HK-2 (cell line): Measurements from ENCODE around the gene NID1.
"Not testable (repeated sequence)": the region's sequence is repeated elsewhere in the genome, so short reads cannot be mapped to it uniquely, and the experiment has no call there.

ENCODE experiments used
- DNase-seq: peaks from one replicate; pipeline ENCODE4 v3.0.0-alpha.2; 2018; ENCODE audit not compliant: unreplicated experiment

Gene NID1

GRCh38 chr1:235997049-235997448, 67.8 kb downstream of the NID1 start:
- DNase-seq, result no peak

GRCh38 chr1:235996048-235996785, 68.7 kb downstream of the NID1 start:
- no peak for DNase-seq

- no peak for DNase-seq
Measured at GRCh38 chr1:235995511-235995910, 69.4 kb downstream of the NID1 start.

DNA sequence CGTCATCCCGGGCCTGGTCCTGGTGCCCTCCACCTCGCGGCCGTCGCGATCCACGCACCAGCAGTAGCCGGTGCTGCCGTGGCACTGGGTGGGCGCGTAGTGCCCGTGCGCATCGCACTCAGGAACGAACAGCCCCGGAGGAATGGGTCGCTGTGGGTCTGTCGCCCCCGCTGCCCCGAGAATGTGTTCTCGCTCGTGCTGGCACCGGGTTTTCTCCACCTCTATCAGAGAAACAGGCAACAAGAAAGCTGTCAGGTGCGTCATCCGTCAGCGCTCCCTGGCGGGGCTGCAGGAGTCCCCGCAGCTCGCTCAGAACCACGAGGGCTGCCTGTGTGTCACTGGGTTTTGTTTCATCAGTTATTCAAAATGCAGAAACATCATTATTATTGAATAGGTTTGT, 71.2 kb downstream of the NID1 start:
- DNase-seq, result no peak

DNA sequence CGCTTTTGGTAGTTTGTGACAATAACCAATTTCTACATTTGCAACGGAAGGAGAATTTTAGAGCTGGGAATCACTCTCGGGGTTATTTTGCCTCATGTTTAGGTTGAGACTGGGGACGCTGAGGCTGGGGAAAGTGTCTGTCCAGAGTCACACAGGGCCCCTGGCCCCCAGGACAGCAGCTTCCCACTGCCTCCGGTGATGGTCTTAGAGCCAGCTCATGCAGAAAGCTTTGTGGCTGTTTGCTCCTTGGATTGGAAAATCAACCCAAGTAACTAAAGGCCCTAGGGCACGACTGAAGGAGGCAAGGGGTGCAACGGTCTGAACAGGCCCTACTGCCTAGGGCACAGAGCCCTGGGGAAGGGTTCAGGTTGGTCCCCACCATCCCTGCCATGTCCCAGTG, 72.0 kb downstream of the NID1 start:
- DNase-seq, result no peak

- no peak for DNase-seq
Measured at GRCh38 chr1:235992346-235992745, 72.5 kb downstream of the NID1 start.

DNA sequence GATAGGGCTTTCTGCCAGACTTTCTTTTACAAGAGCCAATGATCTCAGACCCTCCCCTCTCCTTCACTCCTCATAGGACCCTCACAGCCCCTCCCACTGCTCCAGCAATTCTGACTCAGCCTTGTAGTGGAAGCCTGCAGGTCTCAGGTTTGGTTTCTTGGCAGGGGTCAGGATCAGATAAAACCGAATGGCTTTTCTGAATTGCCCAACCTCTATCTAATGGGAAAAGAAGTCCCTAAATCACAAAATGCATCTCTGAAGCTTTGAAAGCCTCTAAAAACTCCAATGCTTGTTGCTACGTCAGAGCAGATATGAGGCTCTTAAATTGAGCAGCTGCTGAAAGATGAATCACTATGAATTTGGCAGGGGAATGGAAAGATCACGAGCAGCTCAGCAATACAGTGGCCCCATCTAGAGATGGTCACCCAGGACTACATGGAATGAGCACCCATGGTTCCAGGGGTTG, 74.5 kb downstream of the NID1 start:
- no peak for DNase-seq

GRCh38 chr1:235989105-235989504, 75.8 kb downstream of the NID1 start:
- DNase-seq, result no peak

DNA sequence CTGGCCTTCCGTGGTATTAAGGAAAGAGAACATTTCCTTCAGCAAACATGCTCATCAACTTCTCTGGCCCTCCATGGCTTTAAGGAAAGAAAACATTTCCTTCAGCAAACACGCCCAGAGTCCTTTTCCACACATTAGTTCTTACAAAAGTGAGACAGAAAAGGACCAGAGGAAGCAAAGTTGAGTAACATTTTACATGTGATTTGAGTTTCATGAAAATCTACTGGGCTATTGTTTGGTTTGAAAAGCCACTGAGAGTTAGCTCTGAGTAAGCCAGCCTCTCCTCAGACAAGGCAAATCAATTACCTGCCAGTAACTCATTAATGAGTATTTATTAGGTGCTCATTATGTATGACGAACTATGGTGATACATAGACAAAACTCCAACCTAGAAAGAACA, 78.0 kb downstream of the NID1 start:
- no peak for DNase-seq

GRCh38 chr1:235984041-235984825, 80.7 kb downstream of the NID1 start:
- no peak for DNase-seq

DNA sequence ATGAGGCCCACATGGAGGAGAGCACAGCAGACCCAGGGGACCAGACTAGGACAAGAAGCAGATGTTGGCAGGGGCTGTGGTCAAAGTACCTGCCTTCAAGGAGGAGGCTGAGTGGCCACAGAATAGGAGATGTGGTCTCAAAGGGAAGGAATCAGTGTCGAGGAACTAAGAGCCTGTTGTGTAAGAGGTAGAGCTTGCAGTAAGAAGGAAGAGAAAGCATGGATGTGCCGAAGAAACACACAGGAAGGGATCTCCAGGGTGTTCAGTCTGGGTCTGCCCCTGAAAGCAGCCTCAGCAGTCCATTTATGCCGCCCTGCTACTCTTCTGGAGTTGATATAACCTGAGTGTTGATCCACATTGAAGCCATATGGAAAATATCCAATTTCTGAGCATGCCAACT, 83.9 kb downstream of the NID1 start:
- DNase-seq, result no peak

DNA sequence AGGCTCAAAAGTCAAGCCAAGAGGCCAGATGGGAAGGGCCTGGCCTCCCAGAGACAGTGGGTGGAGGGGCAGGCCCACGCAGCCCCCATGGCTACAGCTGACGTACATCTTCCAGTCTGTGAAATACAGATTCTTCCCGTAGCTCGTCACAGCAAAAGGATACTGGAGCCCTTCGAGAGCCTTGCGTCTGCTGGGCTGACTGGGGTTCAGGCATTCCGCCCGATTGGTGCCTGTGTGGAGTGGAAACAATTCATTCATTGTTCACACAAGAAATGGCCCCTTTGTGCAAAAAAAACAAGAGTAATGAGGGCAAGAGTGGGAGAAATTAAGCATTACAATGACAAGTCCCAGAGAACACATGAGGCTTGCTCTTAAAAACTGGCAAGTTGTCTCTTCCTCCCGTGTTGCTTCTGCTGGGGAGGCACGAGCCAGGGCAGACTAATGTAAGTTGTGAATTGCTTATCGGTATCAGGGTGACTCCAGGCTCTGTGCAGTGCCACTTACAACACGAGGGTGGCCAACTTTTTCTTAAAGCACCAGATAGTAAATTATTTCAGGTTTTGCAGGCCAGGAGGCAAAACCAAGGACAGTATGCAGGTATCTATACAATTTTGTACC, 85.1 kb downstream of the NID1 start:
- DNase-seq, result no peak

DNA sequence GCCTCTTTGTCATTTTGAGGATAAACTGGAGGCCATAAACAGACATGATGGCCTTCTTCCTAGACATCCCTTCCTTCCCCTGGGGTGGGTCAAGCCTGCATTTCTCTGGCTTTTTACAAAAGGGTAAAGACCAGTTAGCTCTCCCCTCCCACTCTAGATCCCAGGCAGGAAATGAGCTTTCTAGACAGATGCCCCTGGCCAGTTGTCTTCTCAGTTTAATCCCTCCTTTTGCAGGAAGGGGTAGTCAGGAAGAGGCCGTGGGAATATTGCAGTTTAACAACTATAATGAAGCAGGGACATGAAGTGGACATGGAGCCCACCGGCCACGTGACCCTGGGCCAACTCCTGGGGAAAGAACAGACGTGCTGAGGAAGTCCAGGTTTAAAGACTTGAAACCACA, 85.7 kb downstream of the NID1 start:
- DNase-seq, result no peak

DNA sequence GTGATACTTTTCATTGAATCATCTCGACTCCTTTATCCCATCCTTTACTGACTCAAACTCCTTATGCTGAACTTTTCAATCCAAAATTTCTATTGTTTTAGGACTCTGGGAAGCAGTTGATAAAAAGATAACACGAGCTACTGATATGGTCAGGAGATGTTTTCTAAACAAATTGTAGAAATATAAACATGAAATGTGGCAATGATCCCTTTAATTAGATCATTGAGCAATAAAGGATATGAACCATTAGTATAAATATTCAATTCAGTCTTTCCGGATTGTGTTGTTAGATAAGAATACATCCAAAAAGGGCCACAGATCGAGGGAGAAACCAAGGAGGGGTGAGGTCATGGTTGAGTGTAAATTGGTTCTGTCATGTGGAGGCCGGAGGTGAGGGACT, 88.4 kb downstream of the NID1 start:
- no peak for DNase-seq

- no peak for DNase-seq
Measured at GRCh38 chr1:235974616-235975015, 90.3 kb downstream of the NID1 start.

GRCh38 chr1:235972691-235973090, 92.2 kb downstream of the NID1 start:
- not testable (repeated sequence) for DNase-seq

GRCh38 chr1:235972311-235972689, 92.6 kb downstream of the NID1 start:
- DNase-seq, result no peak

DNA sequence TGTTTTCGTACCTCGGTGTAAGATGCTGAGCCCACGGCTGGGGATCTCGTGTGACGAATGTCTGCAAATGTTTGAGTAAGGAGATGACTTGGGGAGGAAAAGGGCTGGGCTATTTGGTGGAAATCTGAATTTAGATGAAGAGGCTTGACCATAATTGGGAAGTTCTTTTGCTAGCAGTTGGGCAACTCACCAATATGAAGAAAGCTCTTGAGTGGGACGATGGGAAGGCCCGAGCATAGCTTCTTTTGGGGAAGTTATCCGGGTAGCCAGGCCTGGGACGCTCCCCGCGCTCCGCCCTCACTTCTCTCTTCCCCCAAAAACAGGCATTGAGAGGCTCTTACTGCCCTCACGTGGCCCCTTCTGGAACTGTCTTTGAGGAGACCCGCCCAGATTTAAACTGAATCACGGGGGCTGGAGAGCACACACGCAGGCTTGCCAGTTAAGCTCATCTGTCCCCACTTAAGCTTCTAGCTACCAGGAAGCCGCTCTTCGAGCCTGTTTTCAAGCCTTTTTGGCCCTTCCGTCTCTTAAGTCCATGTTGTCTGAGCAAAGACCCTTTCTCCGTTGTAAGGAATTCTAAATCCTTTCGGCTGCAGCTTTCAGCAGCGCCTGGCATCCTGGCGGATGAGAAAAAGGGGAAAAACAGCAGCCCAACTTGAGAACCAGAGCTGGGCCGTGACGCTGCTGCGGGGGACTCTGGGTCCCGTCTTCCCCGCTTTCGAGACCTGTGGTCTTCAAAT, 93.1 kb downstream of the NID1 start:
- DNase-seq, result peak; percentile 91

DNA sequence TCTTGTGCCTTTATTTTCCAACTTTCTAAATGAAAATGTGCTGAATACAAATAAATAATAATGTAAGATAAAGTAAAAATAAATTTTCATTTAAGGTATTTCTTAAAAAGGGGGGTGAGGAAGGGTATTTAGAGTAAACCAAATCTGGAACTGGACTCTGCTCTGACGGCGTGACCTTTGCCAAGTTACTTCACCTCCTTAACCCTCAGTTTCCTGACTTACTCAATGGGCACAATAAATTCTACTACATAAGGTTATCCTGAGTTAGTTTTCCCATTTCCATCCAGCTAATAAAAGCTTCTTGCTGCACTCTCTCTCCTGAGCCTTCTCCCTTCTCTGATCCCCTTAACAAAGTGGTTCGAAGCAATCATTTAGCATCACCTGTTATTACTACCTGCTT, 93.9 kb downstream of the NID1 start:
- no peak for DNase-seq

GRCh38 chr1:235968831-235969230, 96.1 kb downstream of the NID1 start:
- DNase-seq, result no peak

DNA sequence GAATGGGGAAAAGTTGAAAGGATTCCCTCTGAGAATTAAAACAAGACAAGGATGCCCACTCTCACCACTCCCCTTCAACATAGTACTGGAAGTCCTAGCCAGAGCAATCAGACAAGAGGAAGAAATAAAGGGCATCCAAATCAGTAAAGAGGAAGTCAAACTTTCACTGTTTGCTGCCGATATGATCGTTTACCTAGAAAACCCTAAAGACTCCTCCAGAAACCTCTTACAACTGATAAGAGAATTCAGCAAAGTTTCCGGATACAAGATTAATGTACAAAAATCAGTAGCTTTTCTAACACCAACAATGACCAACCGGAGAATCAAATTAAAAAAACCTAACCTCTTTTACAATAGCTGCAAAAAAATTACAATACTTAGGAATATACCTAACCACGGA, 98.8 kb downstream of the NID1 start:
- not testable (repeated sequence) for DNase-seq

GRCh38 chr1:235960809-235961208, 104.1 kb downstream of the NID1 start:
- DNase-seq, result no peak
